SK-N-SH (cell line): ENCODE data around the gene RAVER1.

Source experiments
- ELF1 ChIP-seq: IDR thresholded peaks from 2 replicates; pipeline ENCODE4 v1.4.0; 2012
- EP300 ChIP-seq, 2 experiments: IDR thresholded peaks; 2 replicates each; pipeline versions ENCODE4 v1.4.0 to v1.6.1; 2012; ENCODE audit warnings: borderline replicate concordance in 1 of 2, low read depth in 1 of 2, low read length in 1 of 2
- POLR2AphosphoS5 ChIP-seq: IDR thresholded peaks from 2 replicates; pipeline ENCODE4 v1.6.1; 2012; ENCODE audit warnings: low read depth, low read length
- RCOR1 ChIP-seq: fragments of 150-350 bp; IDR thresholded peaks from 2 replicates; pipeline ENCODE4 v1.6.1; 2017; ENCODE audit warnings: antibody characterized with exemption, low read length
- SIN3A ChIP-seq: IDR thresholded peaks from 2 replicates; pipeline ENCODE4 v1.6.1; 2012; ENCODE audit warnings: low read depth, mild to moderate bottlenecking, low read length, moderate library complexity, borderline replicate concordance
- SMC3 ChIP-seq: IDR thresholded peaks from 2 replicates; pipeline ENCODE4 v1.6.1; 2012; ENCODE audit warnings: low read depth, low read length, improper control_type of control experiment
- TAF1 ChIP-seq: IDR thresholded peaks from 2 replicates; pipeline ENCODE4 v1.6.1; 2012; ENCODE audit warnings: low read depth, mild to moderate bottlenecking, low read length, moderate library complexity, borderline replicate concordance
- TEAD4 ChIP-seq: IDR thresholded peaks from 2 replicates; pipeline ENCODE4 v1.4.0; 2012; ENCODE audit warnings: mild to moderate bottlenecking, borderline replicate concordance; ENCODE audit not compliant: insufficient read depth
- TF ChIP-seq, protein P1 (sequence below): fragments of 200-600 bp; sonication (generic); IDR thresholded peaks from 2 replicates; pipeline ENCODE4 v1.6.1; 2017; ENCODE audit warnings: antibody characterized with exemption, mild to moderate bottlenecking, moderate library complexity

DNA sequence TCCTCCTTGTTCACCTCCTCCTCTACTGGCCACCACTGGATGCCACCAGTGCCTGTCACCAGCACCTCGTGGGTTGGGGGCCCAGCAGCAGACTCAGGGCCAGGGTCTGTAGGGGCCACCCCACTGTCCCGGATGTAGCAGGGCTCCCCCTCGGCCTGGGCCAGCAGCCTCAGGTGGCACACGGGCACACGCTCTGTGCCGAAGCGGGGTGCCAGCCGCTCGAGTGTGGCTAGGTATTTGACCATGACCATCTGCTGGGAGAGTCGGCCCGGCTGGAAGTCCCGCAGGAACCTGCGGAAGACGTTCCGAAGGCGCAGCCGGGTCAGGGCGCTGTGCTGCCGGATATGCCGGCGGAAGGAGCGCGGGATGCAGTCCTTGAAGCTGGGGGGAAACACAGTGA, 32.2 kb upstream of the RAVER1 start:
- TF ChIP-seq, protein P1, sequence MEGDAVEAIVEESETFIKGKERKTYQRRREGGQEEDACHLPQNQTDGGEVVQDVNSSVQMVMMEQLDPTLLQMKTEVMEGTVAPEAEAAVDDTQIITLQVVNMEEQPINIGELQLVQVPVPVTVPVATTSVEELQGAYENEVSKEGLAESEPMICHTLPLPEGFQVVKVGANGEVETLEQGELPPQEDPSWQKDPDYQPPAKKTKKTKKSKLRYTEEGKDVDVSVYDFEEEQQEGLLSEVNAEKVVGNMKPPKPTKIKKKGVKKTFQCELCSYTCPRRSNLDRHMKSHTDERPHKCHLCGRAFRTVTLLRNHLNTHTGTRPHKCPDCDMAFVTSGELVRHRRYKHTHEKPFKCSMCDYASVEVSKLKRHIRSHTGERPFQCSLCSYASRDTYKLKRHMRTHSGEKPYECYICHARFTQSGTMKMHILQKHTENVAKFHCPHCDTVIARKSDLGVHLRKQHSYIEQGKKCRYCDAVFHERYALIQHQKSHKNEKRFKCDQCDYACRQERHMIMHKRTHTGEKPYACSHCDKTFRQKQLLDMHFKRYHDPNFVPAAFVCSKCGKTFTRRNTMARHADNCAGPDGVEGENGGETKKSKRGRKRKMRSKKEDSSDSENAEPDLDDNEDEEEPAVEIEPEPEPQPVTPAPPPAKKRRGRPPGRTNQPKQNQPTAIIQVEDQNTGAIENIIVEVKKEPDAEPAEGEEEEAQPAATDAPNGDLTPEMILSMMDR, result no peak
- no peak for TF ChIP-seq POLR2AphosphoS5
- no peak for TF ChIP-seq SMC3
- TF ChIP-seq RCOR1, result no peak
- TF ChIP-seq TAF1, result no peak
- no peak for TF ChIP-seq ELF1
- TF ChIP-seq SIN3A, result no peak
- TF ChIP-seq TEAD4, result no peak
- TF ChIP-seq EP300 (IDR thresholded peaks at IDR 0.05; ENCODE audit: borderline replicate concordance in 1 of 2, low read depth in 1 of 2, low read length in 1 of 2), result no peak
